Heart left ventricle (tissue), 16 donors: ENCODE measurements around the gene MOGAT3. TPM values are rescaled to one million over a fixed set of nuclear protein-coding genes. Genes with fewer than 3 reads are reported as not detected.
A peak's percentile ranks its signal among the peaks of the same experiment; 100 is the strongest.

Experiments used
- ATAC-seq, 4 donors: fragments of 200-7000 bp; cut with Tn5 transposase; one replicate each; pipeline ENCODE4 v1.9.1; 2020 to 2022; ENCODE audit warnings: moderate library complexity in 4 of 4, mild to moderate bottlenecking in 3 of 4, moderate number of reproducible peaks in 1 of 4
- DNase-seq, 5 donors: peaks; one replicate each; pipeline ENCODE4 v3.0.0-alpha.2; 2020
- H3K27ac ChIP-seq, 12 donors: fragments of 200-600 bp; sonication (generic) in 4 of 12; one replicate each; pipeline versions ENCODE4 v1.5.0 to v1.8.0; 2016 to 2022; ENCODE audit warnings: mild to moderate bottlenecking in 2 of 12
- H3K27me3 ChIP-seq, 9 donors: fragments of 200-600 bp; sonication (generic) in 2 of 9; one replicate each; pipeline versions ENCODE4 v1.5.1 to v1.8.0; 2016 to 2022; ENCODE audit warnings: mild to moderate bottlenecking in 3 of 9
- H3K36me3 ChIP-seq, 9 donors: fragments of 200-600 bp; sonication (generic) in 2 of 9; one replicate each; pipeline versions ENCODE4 v1.5.0 to v1.8.0; 2018 to 2022; ENCODE audit warnings: mild to moderate bottlenecking in 2 of 9
- H3K4me1 ChIP-seq, 12 donors: fragments of 200-600 bp; sonication (generic) in 4 of 12; one replicate each; pipeline versions ENCODE4 v1.5.0 to v1.8.0; 2016 to 2022; ENCODE audit warnings: mild to moderate bottlenecking in 3 of 12
- H3K4me3 ChIP-seq, 12 donors: fragments of 200-600 bp; sonication (generic) in 4 of 12; one replicate each; pipeline versions ENCODE4 v1.5.0 to v1.8.0; 2017 to 2022; ENCODE audit warnings: mild to moderate bottlenecking in 9 of 12, moderate library complexity in 4 of 12
- H3K9me3 ChIP-seq, 12 donors: fragments of 200-600 bp; sonication (generic) in 4 of 12; one replicate each; pipeline versions ENCODE4 v1.5.0 to v1.8.0; 2016 to 2022; ENCODE audit warnings: mild to moderate bottlenecking in 1 of 12
- CTCF ChIP-seq, 12 donors: fragments of 200-600 bp; sonication (generic) in 4 of 12; IDR thresholded peaks; one replicate each; pipeline versions ENCODE4 v1.5.0 to v1.8.0; 2018 to 2022; ENCODE audit warnings: antibody characterized with exemption in 12 of 12, mild to moderate bottlenecking in 5 of 12
- POLR2A ChIP-seq, 2 donors: fragments of 450-650 bp; IDR thresholded peaks; one replicate each; pipeline ENCODE4 v1.6.1; 2017; ENCODE audit warnings: antibody characterized with exemption in 2 of 2, mild to moderate bottlenecking in 2 of 2, moderate library complexity in 2 of 2
- WGBS, 4 donors: extraction: QIAGEN DNeasy Blood & Tissue Kit in 2 of 4; methylation state at CpG; one replicate each; pipeline versions ENCODE4 v1.1.5 to v1.1.7; 2013 to 2018; 5-methylcytosine and 5-hydroxymethylcytosine counted together
- intact Hi-C, 10 donors: fragments of 100-400 bp; cut with DNase I; formaldehyde crosslinking; loops; one replicate each; pipeline versions ENCODE4 v1.11.1 to v1.14.2; 2022
- polyA plus RNA-seq, 2 donors: library from polyadenylated mRNA; stranded (reverse); fragments of 200-250 nt; gene quantifications; one replicate each; pipeline ENCODE4 v1.2.3, GENCODE V29; 2013
- total RNA-seq, 9 donors: library from RNA; depleted of rRNA in 2 of 9; stranded (reverse); fragments of >200 nt in 2 of 9; fragmentation: NEBNext Ultra II Directional in 3 of 9; extraction: Animal tissue kit (Norgen Biotek cat#: 25700) in 3 of 9; gene quantifications; one replicate each; pipeline versions ENCODE4 v1.1.0 to v1.2.4, GENCODE V29; 2016 to 2023
- donor health status: ischemic (EF 13 %, LVEDD 7.1; RV severe dilation, severe dysfunction).
- donor health status: healthy with polysubstance abuse.
- donor health status: DM: no; HTN: yes; CAD: no.
- donor health status: DM: no; HTN: no; CAD: no.
- donor health status: ischemic (EF 25% LVEDD 6.9; RV normal size, moderate dysfunction).
- donor health status: ischemic (EF 25% LVEDD 5.7; RV mildly dilated, moderate dysfunction).
- donor health status: healthy.
- donor health status: DM: yes; HTN: yes; CAD: no.
- donor health status: ischemic (EF 35%, LVEDD 5.7; RV mildly dilated, moderate dysfunction).
- donor health status: nonischemic (EF 11% LVEDD 7.7; RV severe dilation, severe dysfunction).
- donor health status: DM: yes; HTN: yes; CAD: no.
- donor health status: PGD.
- donor health status: ischemic (EF 29% LVEDD 5.4; RV normal size, mild dysfunction).
- donor health status: nonischemic (EF 23%, LVEDD 6.1; RV moderate dilation, normal function).

The MOGAT3 gene
- total and polyA plus RNA-seq, 11 donors = not detected

GRCh38 chr7:101172005-101172853 is 28.6 kb downstream of the MOGAT3 start:
- Histone ChIP-seq H3K27ac (no peak overlapping the region), H3K36me3 (no peaks in the 10 kb centered on the region), H3K9me3 (no peaks in the 10 kb centered on the region), H3K4me1 (peaks cover 0 to 43% (median 22%) of the 10 kb centered on the region in 12 donors), H3K4me3 (peak overlapping the region in 3 of 12 donors; percentile 3 to 15 (median 11)), H3K27me3 (peaks cover 60 to 100% (median 98%) of the 10 kb centered on the region in 9 donors)
- intact Hi-C loops = no loop called here
- ATAC-seq = no peak
- DNase-seq = no peak
- no peak for TF ChIP-seq CTCF (IDR thresholded peaks at IDR 0.05)
- TF ChIP-seq POLR2A (IDR thresholded peaks at IDR 0.05) = no peak
- WGBS, 4 donors = 0 to 2% (median 2%) methylated on average over 51 to 79 of the region's 79 CpGs

GRCh38 chr7:101171442-101171837 is 29.4 kb downstream of the MOGAT3 start:
- TF ChIP-seq POLR2A (IDR thresholded peaks at IDR 0.05) = no peak
- TF ChIP-seq CTCF (IDR thresholded peaks at IDR 0.05) = no peak
- Histone ChIP-seq H3K27me3 (peaks cover 66 to 100% (median 97%) of the 10 kb centered on the region in 9 donors), H3K27ac (no peak overlapping the region), H3K36me3 (no peaks in the 10 kb centered on the region), H3K4me3 (no peak overlapping the region), H3K9me3 (no peaks in the 10 kb centered on the region), H3K4me1 (peaks cover 0 to 43% (median 22%) of the 10 kb centered on the region in 12 donors)
- intact Hi-C loops = no loop called here
- no peak for DNase-seq
- ATAC-seq = no peak
- WGBS, 4 donors = 1 to 2% (median 1%) methylated on average over 12 to 13 of the region's 13 CpGs

- no peaks in the 10 kb centered on the region for H3K36me3 ChIP-seq
- no peak overlapping the region for H3K4me3 ChIP-seq
- TF ChIP-seq CTCF (IDR thresholded peaks at IDR 0.05) = no peak
- TF ChIP-seq POLR2A (IDR thresholded peaks at IDR 0.05) = no peak
- H3K27ac ChIP-seq = no peak overlapping the region
- 4 to 7% (median 5%) methylated on average over 15 to 17 of the region's 17 CpGs for WGBS, 4 donors
- H3K4me1 ChIP-seq = peaks cover 0 to 47% (median 25%) of the 10 kb centered on the region in 12 donors
- ATAC-seq = no peak
- H3K27me3 ChIP-seq = peaks cover 69 to 100% (median 98%) of the 10 kb centered on the region in 9 donors
- no peaks in the 10 kb centered on the region for H3K9me3 ChIP-seq
- intact Hi-C loops = no loop called here
- DNase-seq = no peak
Observed at GRCh38 chr7:101170617-101171441, 30.0 kb downstream of the MOGAT3 start.
